NCI-H128 (cell line): ENCODE measurements around the gene OLFML2A.
"Not testable (repeated sequence)": the region's sequence is repeated elsewhere in the genome, so short reads cannot be mapped to it uniquely, and the experiment has no call there.

ENCODE experiments used
- DNase-seq: peaks from one replicate; lab custom pipeline; 2025; ENCODE audit not compliant: unreplicated experiment; lab: John Stamatoyannopoulos, UW

The OLFML2A gene

GRCh38 chr9:124760719-124761118 lies 16.2 kb upstream of the OLFML2A start:
- DNase-seq = no peak

GRCh38 chr9:124761196-124761595 lies 15.7 kb upstream of the OLFML2A start:
- DNase-seq = no peak

- DNase-seq = no peak
Observed at GRCh38 chr9:124761710-124762109, 15.2 kb upstream of the OLFML2A start.

GRCh38 chr9:124762633-124763032 lies 14.3 kb upstream of the OLFML2A start:
- no peak for DNase-seq

GRCh38 chr9:124764774-124765438 lies 12.0 kb upstream of the OLFML2A start:
- no peak for DNase-seq

- DNase-seq = no peak
Observed at GRCh38 chr9:124765439-124765835, 11.5 kb upstream of the OLFML2A start.

- DNase-seq = no peak
Observed at GRCh38 chr9:124766326-124766725, 10.6 kb upstream of the OLFML2A start.

- no peak for DNase-seq
Observed at GRCh38 chr9:124766815-124767554, 9.9 kb upstream of the OLFML2A start.

GRCh38 chr9:124767821-124768220 lies 9.1 kb upstream of the OLFML2A start:
- DNase-seq = no peak

GRCh38 chr9:124768334-124768733 lies 8.6 kb upstream of the OLFML2A start:
- DNase-seq = no peak

- DNase-seq = no peak
Observed at GRCh38 chr9:124768750-124769548, 8.0 kb upstream of the OLFML2A start.

- no peak for DNase-seq
Observed at GRCh38 chr9:124769549-124770358, 7.2 kb upstream of the OLFML2A start.

GRCh38 chr9:124770359-124771020 lies 6.4 kb upstream of the OLFML2A start:
- no peak for DNase-seq

- peak; percentile 97 for DNase-seq
Observed at GRCh38 chr9:124771021-124771866, 5.7 kb upstream of the OLFML2A start, which contains the start of gene NR6A1. Gene NR6A1 (minus strand): TSS chr9:124771311.

- DNase-seq = no peak
Observed at GRCh38 chr9:124771867-124772679, 4.9 kb upstream of the OLFML2A start.

- DNase-seq = not testable (repeated sequence)
Observed at GRCh38 chr9:124772877-124773276, 4.1 kb upstream of the OLFML2A start.

- no peak for DNase-seq
Observed at GRCh38 chr9:124773473-124774128, 3.3 kb upstream of the OLFML2A start.
